ENCODE measurements around the gene CCL23.
"Not testable (repeated sequence)": the region's sequence is repeated elsewhere in the genome, so short reads cannot be mapped to it uniquely, and the experiment has no call there.

Gene CCL23

GRCh38 chr17:36002631-36003030 is 15.1 kb downstream of the CCL23 start:
- DNase-seq (ENCODE audit: low read depth): no peak

GRCh38 chr17:36001862-36002603 is 15.7 kb downstream of the CCL23 start:
- DNase-seq (ENCODE audit: low read depth): no peak

GRCh38 chr17:36001110-36001771 is 16.5 kb downstream of the CCL23 start, which contains the start of gene CCL15:
TSS of gene CCL15 (minus strand) at chr17:36001553. CDS start at chr17:36001492, 61 bp downstream.
- DNase-seq (ENCODE audit: low read depth): no peak

- no peak for DNase-seq (ENCODE audit: low read depth)
Measured at GRCh38 chr17:36000732-36001109, 17.1 kb downstream of the CCL23 start.

GRCh38 chr17:35998756-35999155 is 19.0 kb downstream of the CCL23 start:
- no peak for DNase-seq (ENCODE audit: low read depth)

- DNase-seq (ENCODE audit: low read depth): no peak
Measured at GRCh38 chr17:35998018-35998545, 19.7 kb downstream of the CCL23 start.

- not testable (repeated sequence) for DNase-seq (ENCODE audit: low read depth)
Measured at GRCh38 chr17:35995346-35995745, 22.4 kb downstream of the CCL23 start.

GRCh38 chr17:35991075-35991474 is 26.7 kb downstream of the CCL23 start:
- DNase-seq (ENCODE audit: low read depth): no peak

GRCh38 chr17:35988164-35988563 is 29.6 kb downstream of the CCL23 start:
- no peak for DNase-seq (ENCODE audit: low read depth)

- no peak for DNase-seq (ENCODE audit: low read depth)
Measured at GRCh38 chr17:35986643-35987042, 31.1 kb downstream of the CCL23 start, which contains the start of gene CCL14. TSS of gene CCL14 (minus strand) at chr17:35986729. CDS start at chr17:35986649, 80 bp downstream.

- no peak for DNase-seq (ENCODE audit: low read depth)
Measured at GRCh38 chr17:35984140-35984539, 33.6 kb downstream of the CCL23 start.

- DNase-seq (ENCODE audit: low read depth): no peak
Measured at GRCh38 chr17:35982409-35983191, 35.2 kb downstream of the CCL23 start.

GRCh38 chr17:35981908-35982330 is 35.9 kb downstream of the CCL23 start:
- no peak for DNase-seq (ENCODE audit: low read depth)

- DNase-seq (ENCODE audit: low read depth): no peak
Measured at GRCh38 chr17:35981246-35981645, 36.5 kb downstream of the CCL23 start, which contains the start of gene CCL16. TSS of gene CCL16 (minus strand) at chr17:35981497. CDS start at chr17:35981420, 77 bp downstream.

GRCh38 chr17:35978346-35978745 is 39.4 kb downstream of the CCL23 start:
- DNase-seq (ENCODE audit: low read depth): no peak

GRCh38 chr17:35977509-35977908 is 40.3 kb downstream of the CCL23 start:
- DNase-seq (ENCODE audit: low read depth): no peak

- DNase-seq (ENCODE audit: low read depth): no peak
Measured at GRCh38 chr17:35973333-35974260, 44.2 kb downstream of the CCL23 start.

- no peak for DNase-seq (ENCODE audit: low read depth)
Measured at GRCh38 chr17:35972945-35973332, 44.8 kb downstream of the CCL23 start.

GRCh38 chr17:35972535-35972934 is 45.2 kb downstream of the CCL23 start:
- DNase-seq (ENCODE audit: low read depth): no peak

GRCh38 chr17:35972066-35972465 is 45.7 kb downstream of the CCL23 start:
- no peak for DNase-seq (ENCODE audit: low read depth)
